NK-92 treated with Interleukin-12 subunit alpha and Interleukin-12 subunit beta, amount 100 ng/mL, for 24 hours (cell line): Measurements from ENCODE around the gene ITPR1.
A peak's percentile ranks its signal among the peaks of the same experiment; 100 is the strongest.

Experiments
- DNase-seq: peaks from one replicate; lab custom pipeline; 2025; lab: John Stamatoyannopoulos, UW

ITPR1 gene

GRCh38 chr3:4829031-4829394 lies 335.9 kb downstream of the ITPR1 start:
- DNase-seq, result no peak

GRCh38 chr3:4830586-4830914 lies 337.4 kb downstream of the ITPR1 start:
- DNase-seq, result no peak

GRCh38 chr3:4831580-4831950 lies 338.4 kb downstream of the ITPR1 start:
- DNase-seq, result peak; percentile 30

GRCh38 chr3:4833471-4833870 lies 340.3 kb downstream of the ITPR1 start:
- no peak for DNase-seq

- peak; percentile 69 for DNase-seq
Measured at GRCh38 chr3:4834403-4834866, 341.3 kb downstream of the ITPR1 start.

DNA sequence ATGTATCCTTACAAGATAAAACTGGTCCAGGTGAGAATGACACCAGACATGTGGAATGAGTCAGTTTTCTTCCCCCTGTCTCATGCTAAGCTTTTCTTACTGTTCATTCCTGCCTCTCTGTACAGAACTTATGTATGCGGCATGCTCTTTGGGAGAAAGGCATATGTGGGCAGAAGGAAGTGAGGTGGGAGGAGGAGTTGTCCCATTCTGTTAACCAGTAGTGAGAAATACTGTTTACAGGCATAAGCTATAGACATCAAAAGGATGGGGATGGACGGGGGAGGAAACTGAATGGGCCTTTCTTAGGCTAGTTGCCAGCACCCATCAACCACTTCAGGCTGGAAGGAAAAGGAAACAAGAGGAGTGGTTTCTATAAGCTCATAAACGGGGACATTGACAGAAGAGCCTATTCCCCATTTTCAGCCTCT lies 342.5 kb downstream of the ITPR1 start:
- no peak for DNase-seq

DNA sequence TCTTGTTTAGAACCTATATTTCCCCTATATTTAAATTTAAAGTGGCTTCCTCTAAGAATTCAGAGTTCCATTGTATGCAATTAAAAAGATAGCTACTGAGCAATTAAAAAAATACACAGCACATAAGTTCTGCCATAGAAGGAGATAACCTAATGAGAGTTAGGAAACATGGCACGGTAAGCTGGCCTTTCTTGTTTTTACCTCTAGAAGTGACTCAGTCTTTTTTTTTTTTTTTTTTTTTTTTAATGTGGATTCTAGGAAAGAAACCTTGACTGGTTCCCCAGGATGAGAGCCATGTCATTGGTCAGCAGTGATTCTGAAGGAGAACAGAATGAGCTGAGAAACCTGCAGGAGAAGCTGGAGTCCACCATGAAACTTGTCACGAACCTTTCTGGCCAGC lies 343.4 kb downstream of the ITPR1 start:
- DNase-seq, result no peak

GRCh38 chr3:4837374-4837930 lies 344.3 kb downstream of the ITPR1 start:
- DNase-seq, result no peak

DNA sequence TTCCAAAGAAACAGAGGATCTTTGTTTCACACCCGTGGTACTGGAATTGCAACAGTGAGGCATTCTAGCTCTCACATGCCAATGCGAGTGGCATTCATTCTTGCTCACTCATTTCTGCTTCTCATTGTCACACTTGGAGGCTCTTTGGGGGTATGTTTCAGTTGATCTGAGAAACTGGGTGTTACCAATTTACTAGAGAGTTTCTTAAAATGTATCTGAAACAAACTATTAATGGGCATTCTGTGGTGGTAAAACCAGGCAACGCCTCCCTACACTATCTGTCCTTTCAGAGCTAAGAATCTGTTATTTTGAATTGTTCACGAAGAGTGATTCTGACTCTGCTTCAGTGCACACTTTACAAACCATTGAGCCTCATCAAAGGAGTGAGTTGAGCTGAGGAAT lies 345.5 kb downstream of the ITPR1 start:
- no peak for DNase-seq

DNA sequence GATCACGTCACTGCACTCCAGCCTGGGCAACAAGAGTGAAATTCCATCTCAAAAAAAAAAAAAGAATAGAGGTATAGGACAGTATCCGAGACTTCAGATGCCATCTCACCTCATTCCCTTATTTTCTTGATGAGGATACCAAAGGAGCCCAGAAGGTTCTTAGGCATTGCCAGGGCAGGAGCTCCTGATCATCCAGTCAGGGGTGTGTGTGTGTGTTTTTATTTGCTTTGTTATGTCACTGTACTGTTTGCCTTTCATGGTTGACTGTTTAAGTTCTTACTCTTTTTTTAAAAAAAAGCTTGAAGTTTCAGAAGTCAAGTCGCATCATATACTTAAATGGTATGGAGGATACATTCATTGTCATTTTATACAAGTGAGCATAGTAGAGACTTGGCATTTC lies 346.1 kb downstream of the ITPR1 start:
- DNase-seq, result no peak

DNA sequence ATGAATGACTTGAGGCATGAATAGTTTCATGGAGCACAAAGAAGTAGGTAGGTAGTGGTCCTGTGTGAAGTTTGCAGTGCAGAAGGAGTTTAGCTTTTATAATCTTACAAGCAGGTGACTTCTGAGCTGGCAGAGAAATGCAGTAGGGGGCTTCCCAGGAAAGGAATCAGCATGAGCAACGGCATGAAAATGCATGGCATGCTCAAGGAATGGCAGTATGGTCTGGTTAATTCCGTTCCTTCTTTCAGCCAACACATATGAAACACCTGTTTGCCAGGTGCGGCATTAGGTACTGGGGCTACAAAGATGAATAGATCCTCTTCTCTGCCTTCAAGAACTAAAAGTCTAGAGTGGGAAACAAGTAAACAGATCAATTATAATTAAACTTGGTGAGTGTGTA lies 348.1 kb downstream of the ITPR1 start:
- DNase-seq, result no peak

DNA sequence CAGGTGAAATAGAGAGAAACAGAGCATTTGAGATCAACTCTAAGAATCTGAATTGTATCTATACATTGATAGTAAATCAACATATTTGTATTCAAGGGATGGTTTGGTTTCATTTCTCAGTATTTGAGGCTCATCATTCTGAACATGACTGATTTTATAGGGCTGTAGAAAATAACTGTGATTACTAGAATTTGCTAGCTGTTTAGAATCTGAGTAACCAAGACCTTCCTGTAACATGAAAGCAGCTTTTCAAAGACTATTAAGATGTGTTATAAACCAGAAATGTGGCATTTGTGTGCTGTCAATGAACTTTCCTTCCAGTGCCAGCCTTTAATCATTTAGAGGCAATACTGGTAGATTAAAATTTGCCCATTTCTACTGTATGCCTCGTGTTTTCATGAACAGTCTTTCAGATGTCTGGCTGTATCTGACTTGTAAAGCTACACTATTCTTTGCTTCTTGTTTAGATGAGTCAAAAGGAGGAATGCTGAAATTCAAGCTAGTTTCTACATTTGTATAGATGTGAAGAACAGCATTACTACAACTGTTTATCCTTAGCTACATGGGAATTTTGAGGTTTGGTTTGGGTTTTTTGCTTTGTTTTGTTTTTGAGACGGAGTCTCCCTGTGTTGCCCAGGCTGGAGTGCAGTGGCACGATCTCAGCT lies 348.8 kb downstream of the ITPR1 start:
- DNase-seq, result no peak

DNA sequence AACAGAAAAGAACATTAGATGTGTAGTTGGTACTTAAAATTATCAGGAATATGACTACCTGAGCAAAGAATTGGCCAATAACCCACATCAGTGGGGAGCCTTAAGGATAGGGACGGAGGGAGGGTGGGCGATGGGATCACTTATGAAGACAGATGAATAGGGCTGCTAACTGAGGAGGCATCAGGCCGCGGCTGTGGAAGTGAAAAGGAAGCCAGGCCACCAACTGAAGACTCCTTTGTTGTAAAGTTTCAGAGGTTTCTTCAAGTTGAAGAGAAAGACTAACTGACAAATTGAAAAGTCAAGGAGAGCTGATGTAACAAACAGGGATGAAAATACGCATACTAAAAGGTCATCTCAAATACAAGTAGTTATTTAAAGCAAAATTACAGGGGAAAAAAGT lies 350.5 kb downstream of the ITPR1 start:
- no peak for DNase-seq

DNA sequence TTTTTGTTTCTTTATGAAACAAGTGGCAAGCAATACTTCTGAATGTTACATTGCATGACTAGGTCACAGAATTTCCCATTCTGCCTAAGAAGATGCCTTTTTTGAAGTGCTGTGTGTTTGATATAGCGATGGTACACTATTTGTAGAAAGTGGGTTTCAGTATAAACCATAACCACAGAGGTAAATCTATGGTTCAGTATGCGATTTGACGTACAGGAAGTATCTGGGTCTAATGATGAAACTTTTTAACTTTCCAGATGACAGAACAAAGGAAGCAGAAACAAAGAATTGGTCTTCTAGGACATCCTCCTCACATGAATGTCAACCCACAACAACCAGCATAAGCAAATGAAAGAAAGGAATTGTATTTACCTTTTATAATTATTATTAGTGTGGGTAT lies 352.7 kb downstream of the ITPR1 start:
- no peak for DNase-seq

DNA sequence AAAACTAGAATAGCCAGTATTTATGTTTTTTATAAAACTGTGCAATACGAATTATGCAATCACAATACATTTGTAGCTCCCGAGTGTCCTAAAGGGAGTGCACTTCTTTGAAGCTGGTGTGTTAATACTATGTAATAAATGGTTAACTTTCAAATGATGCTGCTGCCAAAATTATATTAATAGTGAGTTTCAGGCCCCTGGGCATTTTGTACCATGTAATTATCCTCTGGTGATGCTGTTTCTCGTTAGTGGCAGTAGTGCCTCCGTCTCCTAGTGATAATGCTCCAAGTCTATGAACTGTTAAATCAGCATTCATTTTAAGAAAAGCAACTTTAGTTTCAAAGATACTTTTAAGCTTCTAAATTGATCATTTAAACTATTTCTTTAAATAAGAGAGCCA lies 353.4 kb downstream of the ITPR1 start:
- no peak for DNase-seq

- DNase-seq, result no peak
Measured at GRCh38 chr3:4848176-4848825, 355.2 kb downstream of the ITPR1 start.

- DNase-seq, result no peak
Measured at GRCh38 chr3:4849136-4849535, 356.0 kb downstream of the ITPR1 start.

GRCh38 chr3:4849739-4850138 lies 356.6 kb downstream of the ITPR1 start:
- no peak for DNase-seq

GRCh38 chr3:4850211-4850927 lies 357.2 kb downstream of the ITPR1 start:
- no peak for DNase-seq

- no peak for DNase-seq
Measured at GRCh38 chr3:4850928-4851265, 357.7 kb downstream of the ITPR1 start.

- DNase-seq, result no peak
Measured at GRCh38 chr3:4852780-4853748, 359.9 kb downstream of the ITPR1 start.

DNA sequence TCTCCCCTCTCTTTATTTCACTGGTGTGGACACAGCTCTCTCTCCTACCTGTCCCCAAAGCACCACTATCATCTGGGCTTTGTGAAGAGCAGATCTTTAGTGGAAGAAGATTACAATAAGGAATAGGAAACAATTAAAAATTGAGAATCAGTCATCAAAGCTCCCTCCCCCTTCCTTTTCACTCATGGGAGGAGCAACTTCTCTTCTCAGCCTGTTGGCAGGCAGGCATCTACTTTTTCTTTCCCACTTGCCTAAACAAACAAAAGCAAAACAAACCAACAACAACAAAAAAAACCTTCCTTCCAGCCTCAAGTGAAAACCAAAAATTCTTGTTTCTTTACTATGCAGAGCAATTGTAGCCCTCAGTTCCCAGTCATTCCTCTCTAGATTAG lies 360.6 kb downstream of the ITPR1 start:
- DNase-seq, result no peak
